Activated CD8-positive, alpha-beta memory T cell treated with anti-CD3 and anti-CD28 coated beads for 24 hours (primary cell): ENCODE measurements around the gene IRAK2.

Source experiments
- DNase-seq: peaks from one replicate; pipeline ENCODE4 v3.0.0-alpha.2; 2020

Gene IRAK2

GRCh38 chr3:10226293-10226692 lies 61.6 kb downstream of the IRAK2 start:
- no peak for DNase-seq

DNA sequence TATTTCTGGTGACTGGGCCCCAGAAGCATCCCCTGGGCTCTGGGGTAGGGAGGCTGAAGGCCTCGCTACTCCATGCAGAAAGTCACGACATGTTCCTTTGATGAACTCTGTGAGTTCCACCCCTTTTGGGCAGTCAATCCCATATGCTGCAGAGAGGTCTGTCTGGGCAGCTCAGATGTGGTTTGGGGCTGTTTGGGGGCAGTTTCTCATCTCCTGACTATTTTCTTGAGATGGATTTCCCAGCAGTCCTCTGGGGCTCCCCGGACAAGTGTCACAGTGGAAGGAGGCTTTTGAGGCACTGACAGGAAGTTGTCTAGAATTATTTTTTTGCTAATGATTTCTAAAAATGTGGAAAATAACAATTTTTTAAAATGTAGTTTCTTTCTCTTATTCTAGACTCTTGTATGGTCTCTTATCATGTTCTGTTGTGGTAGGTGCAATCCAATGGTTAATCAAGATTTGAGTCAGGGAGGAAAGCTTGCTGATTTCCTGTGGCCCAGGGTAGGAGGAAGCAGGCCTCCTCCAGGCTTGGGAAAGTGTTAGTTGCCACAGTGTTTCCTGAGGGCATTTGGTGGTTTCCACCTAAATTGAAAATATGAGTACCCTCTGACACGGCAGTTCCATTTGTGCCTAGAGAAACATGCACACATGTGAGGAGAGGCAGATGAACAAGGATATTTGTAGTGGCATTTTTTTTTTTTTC lies 63.7 kb downstream of the IRAK2 start:
- DNase-seq: no peak

DNA sequence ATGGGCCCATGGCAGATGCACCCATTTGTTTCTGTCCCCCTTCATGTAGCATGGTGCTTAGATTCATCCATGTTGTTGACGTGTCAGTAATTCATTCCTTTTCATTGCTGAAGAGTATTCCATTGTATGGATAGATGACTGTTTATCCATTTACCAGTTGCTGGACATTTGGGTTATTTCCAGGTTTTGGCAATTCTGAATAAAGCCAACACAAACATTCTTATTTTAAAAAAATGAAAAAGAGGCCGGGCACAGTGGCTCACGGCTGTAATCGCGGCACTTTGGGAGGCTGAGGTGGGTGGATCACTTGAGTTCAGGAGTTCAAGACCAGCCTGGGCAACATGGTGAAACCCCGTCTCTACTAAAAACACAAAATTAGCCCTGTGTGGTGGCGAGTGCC lies 64.9 kb downstream of the IRAK2 start:
- no peak for DNase-seq

DNA sequence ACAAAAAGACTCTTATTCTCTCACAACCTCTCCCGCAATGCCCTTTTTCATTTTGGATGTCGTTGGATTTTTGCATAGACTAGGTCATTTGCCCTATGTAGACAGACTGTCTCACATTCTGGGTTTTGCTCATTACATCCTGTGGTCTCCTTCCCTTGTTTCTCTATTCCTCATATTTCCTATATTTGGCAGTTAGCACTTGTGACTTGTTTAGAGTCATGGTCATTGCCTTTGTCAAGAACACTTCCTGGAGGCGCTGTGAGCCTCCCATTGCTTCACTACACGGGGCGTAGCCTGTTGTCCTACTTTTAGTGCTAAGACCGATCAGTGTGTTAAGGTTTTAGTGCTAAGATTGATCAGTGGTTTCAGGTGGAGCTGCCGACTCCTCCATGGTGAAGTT lies 67.4 kb downstream of the IRAK2 start:
- DNase-seq: no peak

GRCh38 chr3:10233988-10234387 lies 69.3 kb downstream of the IRAK2 start:
- no peak for DNase-seq

DNA sequence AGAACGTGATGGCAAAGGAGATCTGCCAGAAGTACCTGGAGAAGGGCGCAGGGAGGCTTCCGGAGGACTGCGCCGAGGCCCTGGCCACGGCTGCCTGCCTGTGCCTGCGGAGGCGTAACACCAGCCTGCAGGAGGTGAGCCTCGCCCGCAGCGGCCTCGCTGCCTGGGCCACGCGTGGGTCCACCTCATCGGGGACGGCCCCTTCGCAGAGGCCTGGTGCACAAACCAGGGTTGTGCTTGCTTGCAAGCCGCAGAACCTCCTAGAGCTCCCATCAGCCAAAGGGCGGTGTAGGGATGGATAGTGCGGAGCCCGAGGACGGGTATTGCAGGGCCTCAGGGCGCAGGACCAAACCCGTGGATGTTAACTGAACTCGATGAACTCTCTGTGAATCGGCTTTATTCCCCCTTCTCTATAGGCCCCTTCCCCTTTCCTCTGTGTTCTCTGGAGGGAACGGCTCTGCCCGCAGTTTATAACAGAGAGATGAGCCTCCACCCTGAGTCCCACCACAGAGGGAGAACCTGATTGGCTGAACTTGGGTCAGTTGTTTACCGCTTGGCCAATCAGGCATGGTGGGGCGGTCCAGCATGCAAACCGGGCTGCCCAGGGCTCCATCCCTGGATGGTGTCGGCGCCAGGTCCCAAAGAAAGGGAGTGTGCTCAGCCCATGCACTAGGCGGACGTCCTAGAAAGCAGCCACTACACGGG lies 70.0 kb downstream of the IRAK2 start:
- no peak for DNase-seq

DNA sequence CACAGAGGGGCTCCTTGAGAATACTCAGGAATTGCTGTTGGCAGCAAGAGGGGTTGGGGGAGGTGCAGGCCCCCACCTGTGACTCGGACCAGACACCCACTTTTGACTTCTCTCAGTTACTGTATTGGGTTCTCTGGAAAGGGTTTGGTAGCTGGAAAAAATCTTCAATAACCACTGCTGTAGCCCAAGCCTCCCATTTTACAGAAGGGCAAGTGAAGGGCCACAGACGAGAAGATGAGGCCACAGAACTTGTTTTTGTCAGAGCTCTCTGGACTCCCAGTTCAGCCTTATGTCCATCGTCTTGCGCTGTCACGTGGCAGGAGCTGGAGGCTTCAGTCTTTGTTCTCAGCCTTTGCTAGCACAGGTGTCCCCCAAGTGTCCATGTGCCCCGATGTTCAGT lies 70.8 kb downstream of the IRAK2 start:
- DNase-seq: no peak

DNA sequence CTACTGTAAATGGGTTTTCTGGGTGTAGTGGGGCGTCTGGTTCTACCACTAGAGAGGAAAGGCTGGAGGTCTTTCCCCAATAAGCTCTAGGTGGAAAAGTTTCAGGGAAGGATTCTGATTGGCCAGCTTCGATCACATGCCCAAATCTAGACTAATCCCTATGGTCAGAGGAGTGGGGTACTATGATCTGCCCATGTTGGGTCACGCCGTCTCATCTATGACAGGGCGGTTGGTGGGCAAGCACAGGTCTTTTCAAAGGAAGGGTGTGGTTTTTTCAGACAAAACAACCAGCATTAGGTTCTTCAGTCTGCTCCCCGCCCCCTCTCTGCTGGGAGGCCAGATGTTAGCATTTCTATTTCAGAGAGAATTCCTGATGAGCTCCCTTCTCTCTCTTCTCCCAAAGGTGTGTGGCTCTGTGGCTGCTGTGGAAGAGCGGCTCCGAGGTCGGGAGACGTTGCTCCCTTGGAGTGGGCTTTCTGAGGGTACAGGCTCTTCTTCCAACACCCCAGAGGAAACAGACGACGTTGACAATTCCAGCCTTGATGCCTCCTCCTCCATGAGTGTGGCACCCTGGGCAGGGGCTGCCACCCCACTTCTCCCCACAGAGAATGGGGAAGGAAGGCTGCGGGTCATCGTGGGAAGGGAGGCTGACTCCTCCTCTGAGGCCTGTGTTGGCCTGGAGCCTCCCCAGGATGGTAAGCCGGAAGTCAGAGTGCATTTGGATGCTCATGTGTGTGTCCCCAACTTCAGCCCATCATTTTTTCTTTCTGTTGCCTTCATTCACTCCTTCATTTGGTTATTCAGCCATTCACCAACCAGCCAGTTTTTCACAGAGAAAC lies 73.8 kb downstream of the IRAK2 start:
- no peak for DNase-seq

DNA sequence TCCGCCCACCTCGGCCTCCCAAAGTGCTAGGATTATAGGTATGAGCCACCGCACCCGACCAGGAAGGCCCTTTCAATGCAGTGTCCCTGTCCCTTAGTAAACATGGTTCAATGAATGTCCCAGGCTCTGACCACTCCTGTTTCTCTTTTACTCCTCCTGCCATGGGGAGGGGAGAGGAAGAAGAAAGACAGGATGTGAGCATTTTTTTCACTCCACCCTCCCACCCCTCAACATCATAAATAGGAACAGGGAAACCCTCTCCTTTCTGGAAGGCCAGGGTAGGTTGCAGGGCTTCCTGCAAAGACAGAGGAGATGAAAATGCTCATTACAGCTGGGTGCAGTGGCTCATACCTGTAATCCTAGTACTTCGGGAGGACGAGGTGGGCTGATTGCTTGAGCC lies 76.1 kb downstream of the IRAK2 start:
- no peak for DNase-seq

GRCh38 chr3:10242182-10243065 lies 77.7 kb downstream of the IRAK2 start:
- DNase-seq: peak; percentile 75

DNA sequence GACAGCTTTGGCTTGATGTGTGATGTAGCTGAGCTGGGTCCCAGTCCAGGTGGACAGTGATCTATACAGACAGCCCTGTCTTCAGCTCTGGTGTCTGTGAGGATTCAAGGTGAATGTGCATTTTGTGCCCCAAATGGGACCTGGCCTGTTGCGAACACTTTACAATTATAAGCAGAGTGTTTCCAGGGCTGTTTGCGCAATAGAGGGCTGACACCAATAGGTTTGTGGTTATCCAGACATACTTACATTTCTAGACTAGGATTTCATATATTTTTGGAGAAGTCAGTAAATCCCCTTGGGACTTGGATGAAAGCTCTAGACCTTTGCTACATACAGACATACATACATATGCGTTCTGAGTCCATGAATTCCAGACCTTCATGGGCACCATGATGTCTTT lies 79.3 kb downstream of the IRAK2 start:
- DNase-seq: no peak

GRCh38 chr3:10245081-10245712 lies 80.5 kb downstream of the IRAK2 start:
- DNase-seq: no peak

- DNase-seq: no peak
Observed at GRCh38 chr3:10247679-10248183, 83.0 kb downstream of the IRAK2 start.

GRCh38 chr3:10248184-10248983 lies 83.7 kb downstream of the IRAK2 start, which contains the start of gene TATDN2:
TATDN2 (plus strand) TSS chr3:10248459; CDS start chr3:10249201, 742 bp downstream.
- peak; percentile 93 for DNase-seq

DNA sequence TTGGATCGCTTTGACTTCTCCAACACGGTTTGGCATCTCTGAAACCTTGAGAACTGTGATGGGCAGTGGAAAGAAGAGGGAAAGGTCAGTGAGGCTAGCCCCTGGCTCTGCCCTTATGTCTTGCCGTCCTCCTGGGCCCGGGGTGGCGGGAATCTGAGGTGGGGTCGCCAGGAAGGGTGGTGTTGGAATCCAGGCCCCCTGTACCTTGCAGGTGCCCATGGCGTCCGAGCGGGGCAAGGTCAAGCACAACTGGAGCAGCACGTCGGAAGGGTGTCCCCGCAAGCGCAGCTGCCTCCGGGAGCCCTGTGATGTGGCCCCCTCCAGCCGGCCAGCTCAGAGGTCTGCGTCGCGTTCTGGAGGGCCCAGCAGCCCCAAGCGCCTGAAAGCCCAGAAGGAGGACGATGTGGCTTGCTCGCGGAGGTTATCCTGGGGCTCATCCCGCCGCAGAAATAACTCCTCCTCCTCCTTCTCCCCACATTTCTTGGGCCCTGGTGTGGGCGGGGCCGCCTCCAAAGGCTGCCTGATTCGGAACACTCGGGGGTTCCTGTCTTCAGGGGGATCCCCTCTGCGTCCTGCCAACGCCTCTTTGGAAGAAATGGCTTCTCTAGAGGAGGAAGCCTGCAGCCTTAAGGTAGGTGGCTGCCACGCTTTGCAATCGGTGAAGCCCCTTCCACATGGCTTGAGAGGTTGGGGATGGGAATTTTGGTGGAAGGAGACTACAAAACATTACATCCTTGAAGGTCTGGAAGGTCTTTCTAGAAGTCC lies 84.4 kb downstream of the IRAK2 start:
- peak; percentile 83 for DNase-seq

- no peak for DNase-seq
Observed at GRCh38 chr3:10249833-10250232, 85.1 kb downstream of the IRAK2 start.

GRCh38 chr3:10251006-10251405 lies 86.3 kb downstream of the IRAK2 start:
- no peak for DNase-seq

- DNase-seq: no peak
Observed at GRCh38 chr3:10253731-10254130, 89.0 kb downstream of the IRAK2 start.

GRCh38 chr3:10255835-10256234 lies 91.1 kb downstream of the IRAK2 start:
- DNase-seq: no peak

GRCh38 chr3:10259036-10259435 lies 94.3 kb downstream of the IRAK2 start:
- no peak for DNase-seq
